GM12891 (cell line): ENCODE data around the gene SORCS1.

ENCODE experiments used
- DNase-seq: peaks from one replicate; pipeline ENCODE4 v3.0.0; 2011; ENCODE audit warnings: low spot score; ENCODE audit not compliant: insufficient read length
- FAIRE-seq: peaks from 2 replicates; lab custom pipeline; 2011; peaks lifted over from hg19 to GRCh38; lab: Jason Lieb, UNC
- PAX5 ChIP-seq: IDR thresholded peaks from 2 replicates; pipeline ENCODE4 v1.6.1; 2011; ENCODE audit warnings: low read length, moderate library complexity, mild to moderate bottlenecking; ENCODE audit not compliant: insufficient read depth, severe bottlenecking
- POLR2A ChIP-seq: IDR thresholded peaks from 2 replicates; pipeline ENCODE4 v1.6.1; 2011; ENCODE audit warnings: low read depth, low read length, control low read depth
- POLR2AphosphoS5 ChIP-seq: IDR thresholded peaks from 2 replicates; pipeline ENCODE4 v1.6.1; 2011; ENCODE audit warnings: low read depth, low read length, control low read depth
- POU2F2 ChIP-seq: IDR thresholded peaks from 2 replicates; pipeline ENCODE4 v1.6.1; 2011; ENCODE audit warnings: low read depth, mild to moderate bottlenecking, control low read depth, low read length, moderate library complexity
- SPI1 ChIP-seq: IDR thresholded peaks from 2 replicates; pipeline ENCODE4 v1.6.1; 2011; ENCODE audit warnings: low read depth, low read length, control low read depth
- TAF1 ChIP-seq: IDR thresholded peaks from 2 replicates; pipeline ENCODE4 v1.6.1; 2011; ENCODE audit warnings: low read depth, low read length, control low read depth

SORCS1 gene

DNA sequence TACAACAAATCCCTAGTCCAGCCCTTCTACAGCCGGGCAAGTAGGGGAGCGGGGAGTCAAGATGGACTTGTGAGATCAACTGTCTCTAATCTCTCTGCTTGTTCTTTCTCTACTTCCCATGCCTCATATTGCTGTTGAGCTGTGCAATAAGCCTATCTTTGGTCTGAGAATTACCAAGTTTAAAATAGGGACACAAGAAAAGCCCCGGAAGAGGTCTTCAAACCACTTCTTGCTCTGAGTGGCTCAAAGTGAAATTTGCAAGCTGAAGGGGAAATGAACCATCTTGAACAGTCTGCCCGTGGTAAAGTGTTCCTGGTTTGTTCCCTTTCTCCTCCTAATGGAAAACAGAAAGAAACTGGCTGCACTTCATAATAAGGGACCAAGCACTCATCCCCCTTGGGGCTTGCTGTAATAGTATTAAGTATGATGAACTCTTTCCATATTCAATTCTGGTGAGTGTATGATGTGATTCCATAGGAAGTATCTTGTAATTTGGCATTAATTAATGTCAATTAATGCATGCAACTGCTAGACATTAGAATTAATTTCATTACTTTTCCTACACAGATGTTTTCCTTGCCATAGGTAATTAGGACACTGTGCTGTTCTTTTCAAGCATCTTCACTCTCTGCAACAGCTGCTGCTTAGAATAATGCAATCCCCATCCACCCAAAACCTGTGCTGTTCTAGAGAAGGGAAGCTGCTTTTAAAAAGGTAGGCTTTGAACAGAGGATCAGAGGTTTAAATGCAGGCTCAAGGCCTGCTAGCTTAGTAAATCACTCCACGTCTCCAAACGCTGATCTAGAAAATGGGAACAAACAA lies 449.6 kb downstream of the SORCS1 start:
- TF ChIP-seq POU2F2: no peak
- FAIRE-seq (no peak), DNase-seq (no peak)

DNA sequence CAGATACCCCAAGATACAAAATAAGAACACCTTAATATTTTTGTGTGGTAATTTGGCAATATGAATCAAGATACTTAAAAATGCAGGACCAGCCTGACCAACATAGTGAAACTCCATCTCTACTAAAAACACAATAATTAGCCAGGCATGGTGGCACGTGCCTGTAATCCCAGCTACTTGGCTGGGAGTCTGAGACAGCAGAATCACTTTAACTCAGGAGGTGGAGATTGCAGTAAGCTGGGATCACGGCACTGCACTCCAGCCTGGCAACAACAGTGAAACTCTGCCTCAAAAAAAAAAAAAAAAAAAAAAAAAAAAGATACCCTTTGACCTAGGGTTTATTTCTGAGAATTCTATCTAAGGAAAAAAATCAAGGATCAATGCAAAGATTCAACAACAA lies 450.7 kb downstream of the SORCS1 start:
- DNase-seq (no peak), FAIRE-seq (no peak)
- no peak for TF ChIP-seq POLR2AphosphoS5
- no peak for TF ChIP-seq POLR2A
- TF ChIP-seq SPI1: no peak
- no peak for TF ChIP-seq PAX5
- no peak for TF ChIP-seq TAF1
- no peak for TF ChIP-seq POU2F2

DNA sequence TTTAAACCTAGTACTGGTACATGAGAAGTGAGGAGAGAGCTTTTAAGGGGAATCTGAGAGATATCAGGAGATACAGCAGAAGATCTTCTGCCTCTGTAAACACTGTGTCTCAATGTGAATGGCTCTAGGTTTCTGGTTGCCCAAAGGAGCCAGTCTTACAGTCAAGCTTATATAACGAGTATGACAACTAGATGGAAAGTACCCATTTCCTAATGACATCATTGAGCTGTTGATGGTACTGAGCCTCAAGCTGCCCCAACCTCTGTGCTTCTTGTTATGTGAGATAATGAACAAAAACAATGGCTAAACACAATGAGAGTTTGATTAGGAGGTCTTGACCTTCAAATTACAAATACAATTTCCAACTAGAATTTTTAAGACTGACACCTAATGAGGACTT lies 451.5 kb downstream of the SORCS1 start:
- DNase-seq (no peak), FAIRE-seq (no peak)
- no peak for TF ChIP-seq POLR2A
- no peak for TF ChIP-seq POU2F2
- TF ChIP-seq TAF1: no peak
- no peak for TF ChIP-seq POLR2AphosphoS5
- TF ChIP-seq PAX5: no peak
- TF ChIP-seq SPI1: no peak

DNA sequence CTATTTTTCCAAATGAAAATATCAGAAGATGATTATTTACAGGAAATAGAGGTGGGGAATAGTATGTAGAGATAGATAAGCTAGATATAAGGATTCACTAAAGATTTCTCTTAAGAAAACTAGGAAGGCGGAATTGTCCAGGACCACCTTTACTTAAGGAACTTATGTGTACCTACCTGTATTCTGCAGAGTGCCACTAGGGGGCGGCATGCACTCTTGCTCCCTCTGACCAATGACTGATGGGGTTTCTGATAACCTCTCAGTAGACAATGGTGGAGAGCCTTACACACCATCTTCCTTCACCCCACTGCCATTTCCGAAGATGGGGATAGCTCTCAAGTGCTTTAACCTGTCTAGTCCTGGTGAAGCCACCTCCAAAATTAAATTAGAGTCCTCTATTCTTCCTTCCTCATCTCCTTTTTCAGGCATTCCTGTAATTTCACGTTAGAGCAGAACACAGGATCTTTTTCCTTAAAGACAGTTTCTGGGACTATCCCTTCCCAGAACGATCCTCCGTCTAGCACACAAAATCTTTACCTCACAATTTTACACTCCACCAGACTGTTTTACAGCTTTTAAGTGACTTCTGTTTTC lies 453.1 kb downstream of the SORCS1 start:
- FAIRE-seq (peak; percentile 54), DNase-seq (peak; percentile 35)
- TF ChIP-seq POLR2A (no peak), POU2F2 (no peak), PAX5 (no peak), SPI1 (no peak), TAF1 (no peak), POLR2AphosphoS5 (no peak)

DNA sequence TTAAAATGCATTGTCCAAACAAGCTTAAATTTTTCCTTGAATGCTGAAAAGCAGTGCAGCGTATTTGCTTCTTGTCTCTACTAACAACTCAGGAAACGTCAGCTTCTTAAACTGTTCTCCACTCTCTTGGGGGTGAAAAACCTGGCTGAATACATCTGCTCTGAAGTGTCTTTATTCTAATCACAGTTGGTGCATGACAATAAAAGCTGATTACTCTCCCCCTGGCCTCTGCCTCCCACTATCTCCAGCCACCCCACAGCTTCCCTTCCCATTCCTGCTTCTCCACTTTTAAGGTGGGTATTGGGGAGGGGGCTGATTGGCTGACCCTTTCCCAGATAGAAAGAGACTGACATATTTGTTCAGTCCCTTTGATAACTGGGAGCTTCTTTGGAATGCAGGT lies 456.0 kb downstream of the SORCS1 start:
- FAIRE-seq (no peak), DNase-seq (no peak)
- TF ChIP-seq SPI1: no peak

DNA sequence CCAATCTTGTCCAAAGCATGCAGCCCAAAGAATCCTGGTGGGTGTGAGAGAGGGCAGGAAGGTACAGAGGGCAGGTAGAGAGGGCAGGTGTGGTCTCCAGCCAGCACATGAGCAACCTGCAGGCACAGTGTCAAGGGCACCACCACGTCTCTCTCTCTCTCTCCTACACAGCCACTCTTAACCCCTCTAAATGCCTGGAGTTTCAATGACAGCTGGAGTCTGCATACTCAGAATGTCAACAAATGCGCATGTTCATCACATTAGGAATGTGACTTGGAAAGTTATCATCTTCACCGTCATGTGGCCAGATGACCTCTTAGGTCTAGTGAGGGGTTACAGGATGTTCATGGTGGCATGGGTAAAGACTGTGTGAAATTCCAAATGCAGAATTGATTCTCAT lies 456.8 kb downstream of the SORCS1 start:
- no peak for TF ChIP-seq PAX5
- TF ChIP-seq POLR2AphosphoS5: no peak
- TF ChIP-seq SPI1: no peak
- no peak for TF ChIP-seq POLR2A
- TF ChIP-seq POU2F2: no peak
- TF ChIP-seq TAF1: no peak

DNA sequence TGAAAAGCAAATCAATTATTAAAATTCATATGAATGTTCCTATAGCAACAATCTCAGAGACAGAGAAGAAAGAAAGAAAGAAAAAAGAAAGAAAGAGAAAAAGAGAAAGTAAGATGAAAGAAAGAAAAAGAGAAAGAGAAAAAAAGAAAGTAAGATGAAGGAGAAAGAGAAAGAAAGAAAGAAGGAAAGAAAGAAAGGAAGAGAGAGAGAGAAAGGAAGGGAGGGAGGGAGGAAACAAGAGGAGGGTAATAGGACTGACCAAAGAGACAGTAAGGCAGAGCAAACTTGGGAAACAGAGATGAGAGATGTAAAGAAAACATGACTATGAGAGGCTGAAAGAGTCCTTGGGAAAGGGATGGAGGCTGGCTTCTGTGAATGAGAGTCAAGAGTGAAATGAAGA lies 458.4 kb downstream of the SORCS1 start:
- FAIRE-seq: no peak
- no peak for TF ChIP-seq POLR2AphosphoS5
- TF ChIP-seq TAF1: no peak
- no peak for TF ChIP-seq POLR2A
- no peak for TF ChIP-seq POU2F2
- DNase-seq: no peak

More for the DNA sequence above, 456.8 kb downstream of the SORCS1 start:
- no peak for DNase-seq
- no peak for FAIRE-seq

DNA sequence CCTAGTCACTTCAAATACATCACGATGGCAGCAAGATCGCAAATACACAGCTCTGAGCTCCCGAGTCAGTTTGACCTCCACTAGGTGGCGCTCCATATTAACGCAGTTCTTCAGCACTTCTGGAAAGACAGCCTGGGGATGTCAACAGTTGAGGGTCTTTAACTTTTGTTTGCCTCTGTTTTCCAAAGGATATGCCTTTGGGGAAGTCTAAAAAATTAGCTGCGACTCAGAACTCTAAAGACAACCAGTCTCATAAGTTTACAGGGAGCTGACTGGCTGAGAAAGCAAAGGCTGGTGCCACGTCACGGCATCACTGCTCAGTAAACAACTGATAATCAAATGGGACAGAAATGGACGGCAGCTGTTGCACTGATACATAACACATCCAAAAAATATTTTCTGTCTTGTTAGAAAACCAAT lies 458.8 kb downstream of the SORCS1 start:
- peak; percentile 30 for DNase-seq
- FAIRE-seq: peak; percentile 77
- TF ChIP-seq POU2F2 (no peak), SPI1 (no peak), POLR2AphosphoS5 (no peak), POLR2A (no peak), PAX5 (no peak), TAF1 (no peak)

DNA sequence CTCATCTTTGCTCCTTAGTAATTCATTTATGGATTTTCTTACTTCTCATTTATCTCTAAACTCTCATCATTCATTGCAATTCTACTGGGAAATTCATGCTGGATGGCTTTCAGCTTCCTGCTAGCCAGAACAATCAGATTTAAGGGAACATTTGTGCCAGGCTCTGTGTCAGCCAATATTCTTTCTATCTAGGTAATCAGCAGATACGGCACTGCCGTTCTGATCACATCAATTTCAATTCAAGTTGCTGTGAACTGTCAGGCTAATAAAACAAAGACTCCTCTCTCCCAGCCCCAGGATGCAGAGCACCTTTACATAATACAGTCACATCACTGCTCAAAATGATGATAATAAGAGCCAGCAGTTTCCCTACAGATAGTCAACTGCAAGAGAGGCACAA lies 468.3 kb downstream of the SORCS1 start:
- TF ChIP-seq SPI1 (no peak), POLR2A (no peak), PAX5 (no peak), POLR2AphosphoS5 (no peak), POU2F2 (no peak), TAF1 (no peak)
- DNase-seq: no peak
- FAIRE-seq: no peak

DNA sequence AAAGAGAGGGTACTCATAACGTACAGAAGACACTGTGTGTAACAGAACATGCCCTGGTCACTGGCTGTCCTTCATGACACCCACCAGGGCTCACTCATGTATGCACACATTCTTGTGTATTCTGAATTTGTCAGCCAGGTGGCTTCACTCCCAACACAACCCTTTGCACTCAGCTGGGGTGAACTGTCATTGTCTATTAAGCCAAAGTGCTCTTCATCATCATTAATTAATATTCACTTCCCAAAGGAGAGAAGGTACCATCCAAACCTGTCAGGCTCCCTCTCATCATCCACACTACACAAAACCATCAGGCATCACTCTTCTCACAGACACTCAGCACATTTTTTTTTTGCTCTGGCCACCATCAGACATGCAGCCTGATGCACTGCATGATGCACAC lies 469.8 kb downstream of the SORCS1 start:
- no peak for DNase-seq
- no peak for TF ChIP-seq SPI1
- no peak for FAIRE-seq
